Tibial artery (tissue), 4 donors: ENCODE results near the gene HAUS7.

ENCODE experiments used
- DNase-seq, 2 donors: peaks; one replicate each; pipeline ENCODE4 v3.0.0-alpha.2; 2019
- H3K27ac ChIP-seq, 2 donors: fragments of 200-600 bp; sonication (generic) in 1 of 2; 1 replicate in 1 of 2; 2 replicates in 1 of 2; pipeline ENCODE4 v1.5.1; 2018 to 2019; ENCODE audit warnings: mild to moderate bottlenecking in 1 of 2
- H3K27me3 ChIP-seq, 2 donors: fragments of 200-600 bp; sonication (generic) in 1 of 2; one replicate each; pipeline versions ENCODE4 v1.5.1 to v1.6.0; 2016 to 2019
- H3K36me3 ChIP-seq, 3 donors: fragments of 200-600 bp; sonication (generic) in 2 of 3; one replicate each; pipeline ENCODE4 v1.5.1; 2016 to 2019; ENCODE audit warnings: mild to moderate bottlenecking in 2 of 3
- H3K4me1 ChIP-seq, 4 donors: fragments of 200-600 bp; sonication (generic) in 2 of 4; 1 replicate in 3 of 4; 2 replicates in 1 of 4; pipeline ENCODE4 v1.5.1; 2016 to 2019
- H3K4me3 ChIP-seq, 2 donors: fragments of 200-600 bp; sonication (generic) in 1 of 2; 1 replicate in 1 of 2; 2 replicates in 1 of 2; pipeline ENCODE4 v1.5.1; 2018 to 2019; ENCODE audit warnings: mild to moderate bottlenecking in 2 of 2
- H3K9me3 ChIP-seq, 3 donors: fragments of 200-600 bp; sonication (generic) in 1 of 3; one replicate each; pipeline ENCODE4 v1.5.1; 2016 to 2019
- CTCF ChIP-seq, 2 experiments: fragments of 200-600 bp in 1 of 2; fragments of 450-650 bp in 1 of 2; IDR thresholded peaks; one replicate each; pipeline ENCODE4 v1.5.1; 2017 to 2019; ENCODE audit warnings: antibody characterized with exemption in 2 of 2, mild to moderate bottlenecking in 1 of 2, moderate library complexity in 1 of 2
- intact Hi-C: fragments of 100-400 bp; cut with DNase I; formaldehyde crosslinking; loops from one replicate; pipeline ENCODE4 v1.15.0; 2023; ENCODE audit warnings: low total_unique reads

HAUS7 gene

GRCh38 chrX:153456704-153457103 is 13.7 kb downstream of the HAUS7 start:
- DNase-seq, result no peak
- intact Hi-C loops, result no loop called here
- Histone ChIP-seq H3K9me3 (no peaks in the 10 kb centered on the region), H3K36me3 (peaks cover 15 to 36% (median 34%) of the 10 kb centered on the region in 3 donors), H3K4me3 (no peak overlapping the region), H3K4me1 (no peaks in the 10 kb centered on the region), H3K27ac (no peak overlapping the region), H3K27me3 (no peaks in the 10 kb centered on the region)
- no peak for TF ChIP-seq CTCF (IDR thresholded peaks at IDR 0.05)

- H3K36me3 ChIP-seq, result peaks cover 15 to 38% (median 34%) of the 10 kb centered on the region in 3 donors
Observed at GRCh38 chrX:153456161-153456560, 14.2 kb downstream of the HAUS7 start.

GRCh38 chrX:153455571-153455970 is 14.8 kb downstream of the HAUS7 start:
- H3K4me3 ChIP-seq, result no peak overlapping the region
- H3K27ac ChIP-seq, result no peak overlapping the region
- H3K36me3 ChIP-seq, result peaks cover 15 to 44% (median 39%) of the 10 kb centered on the region in 3 donors
- DNase-seq, result peak in 1 of 2 donors; percentile 31
- no peaks in the 10 kb centered on the region for H3K9me3 ChIP-seq
- intact Hi-C loops, result no loop called here
- no peak for TF ChIP-seq CTCF (IDR thresholded peaks at IDR 0.05)
- no peaks in the 10 kb centered on the region for H3K27me3 ChIP-seq
- H3K4me1 ChIP-seq, result no peaks in the 10 kb centered on the region

More at GRCh38 chrX:153456161-153456560, 14.2 kb downstream of the HAUS7 start:
- Histone ChIP-seq H3K9me3 (no peaks in the 10 kb centered on the region), H3K4me3 (no peak overlapping the region), H3K27ac (no peak overlapping the region), H3K27me3 (no peaks in the 10 kb centered on the region), H3K4me1 (no peaks in the 10 kb centered on the region)
- no peak for TF ChIP-seq CTCF (IDR thresholded peaks at IDR 0.05)
- peak in 1 of 2 donors; percentile 10 for DNase-seq
- intact Hi-C loops, result no loop called here

- Histone ChIP-seq H3K27me3 (no peaks in the 10 kb centered on the region), H3K27ac (no peak overlapping the region), H3K4me3 (no peak overlapping the region), H3K36me3 (peaks cover 15 to 49% (median 41%) of the 10 kb centered on the region in 3 donors), H3K4me1 (no peaks in the 10 kb centered on the region), H3K9me3 (no peaks in the 10 kb centered on the region)
- DNase-seq, result no peak
- intact Hi-C loops, result no loop called here
- no peak for TF ChIP-seq CTCF (IDR thresholded peaks at IDR 0.05)
Observed at GRCh38 chrX:153454901-153455550, 15.3 kb downstream of the HAUS7 start.

- TF ChIP-seq CTCF (IDR thresholded peaks at IDR 0.05), result no peak
- no peaks in the 10 kb centered on the region for H3K9me3 ChIP-seq
- H3K27me3 ChIP-seq, result no peaks in the 10 kb centered on the region
- intact Hi-C loops, result no loop called here
- no peak overlapping the region for H3K27ac ChIP-seq
- DNase-seq, result no peak
- H3K4me3 ChIP-seq, result no peak overlapping the region
- no peaks in the 10 kb centered on the region for H3K4me1 ChIP-seq
- H3K36me3 ChIP-seq, result peaks cover 12 to 57% (median 37%) of the 10 kb centered on the region in 3 donors
Observed at GRCh38 chrX:153450949-153451277, 19.5 kb downstream of the HAUS7 start.
